Measurements from ENCODE around the gene GPLD1.

Gene GPLD1

DNA sequence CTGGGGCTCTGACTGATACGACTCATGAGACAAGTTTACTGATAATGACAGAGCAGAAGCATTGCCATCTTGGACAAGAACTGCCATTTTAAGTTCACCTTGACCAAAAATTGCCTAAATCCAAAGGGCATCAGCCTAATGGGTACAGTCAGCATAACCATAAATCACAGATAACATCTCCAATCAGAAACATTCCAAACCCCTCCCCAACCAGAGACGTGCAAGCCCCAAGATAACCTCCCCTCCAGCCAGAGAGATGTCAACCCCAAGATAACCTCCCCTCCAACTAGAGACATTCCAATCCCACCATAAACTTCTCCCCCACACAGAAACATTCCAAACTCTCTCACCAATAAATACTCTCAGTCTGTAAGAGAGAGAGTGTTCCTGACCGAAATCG lies 10.5 kb downstream of the GPLD1 start:
- DNase-seq (ENCODE audit: low read depth): no peak
- TF ChIP-seq, protein P1, sequence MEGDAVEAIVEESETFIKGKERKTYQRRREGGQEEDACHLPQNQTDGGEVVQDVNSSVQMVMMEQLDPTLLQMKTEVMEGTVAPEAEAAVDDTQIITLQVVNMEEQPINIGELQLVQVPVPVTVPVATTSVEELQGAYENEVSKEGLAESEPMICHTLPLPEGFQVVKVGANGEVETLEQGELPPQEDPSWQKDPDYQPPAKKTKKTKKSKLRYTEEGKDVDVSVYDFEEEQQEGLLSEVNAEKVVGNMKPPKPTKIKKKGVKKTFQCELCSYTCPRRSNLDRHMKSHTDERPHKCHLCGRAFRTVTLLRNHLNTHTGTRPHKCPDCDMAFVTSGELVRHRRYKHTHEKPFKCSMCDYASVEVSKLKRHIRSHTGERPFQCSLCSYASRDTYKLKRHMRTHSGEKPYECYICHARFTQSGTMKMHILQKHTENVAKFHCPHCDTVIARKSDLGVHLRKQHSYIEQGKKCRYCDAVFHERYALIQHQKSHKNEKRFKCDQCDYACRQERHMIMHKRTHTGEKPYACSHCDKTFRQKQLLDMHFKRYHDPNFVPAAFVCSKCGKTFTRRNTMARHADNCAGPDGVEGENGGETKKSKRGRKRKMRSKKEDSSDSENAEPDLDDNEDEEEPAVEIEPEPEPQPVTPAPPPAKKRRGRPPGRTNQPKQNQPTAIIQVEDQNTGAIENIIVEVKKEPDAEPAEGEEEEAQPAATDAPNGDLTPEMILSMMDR (conservative IDR thresholded peaks at IDR 0.05; ENCODE audit: control insufficient read depth, insufficient read depth, low read depth, low read length): no peak
- no peak overlapping the region for H3K4me3 ChIP-seq (ENCODE audit: control insufficient read depth, low read depth, low read length)

DNA sequence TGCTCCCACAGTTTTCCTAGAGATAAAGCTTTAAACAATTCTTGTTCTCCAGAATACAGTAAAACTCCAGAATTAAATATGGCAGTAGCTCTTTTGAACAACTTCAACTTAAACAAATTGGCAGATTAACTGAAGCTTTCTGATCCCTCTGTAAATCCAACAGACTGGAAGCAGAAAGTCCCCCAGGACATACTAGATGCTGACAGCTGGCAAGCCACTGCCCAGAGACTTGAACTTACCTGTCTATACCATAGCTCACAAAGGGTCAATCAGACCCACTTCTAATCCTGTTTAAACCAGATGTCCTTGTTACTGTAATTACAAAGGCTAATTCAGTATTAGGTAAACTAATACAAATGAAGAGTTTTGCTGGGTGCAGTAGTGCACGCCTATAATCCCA lies 12.3 kb downstream of the GPLD1 start:
- TF ChIP-seq, protein P1 (conservative IDR thresholded peaks at IDR 0.05; ENCODE audit: control insufficient read depth, insufficient read depth, low read depth, low read length): no peak
- H3K4me3 ChIP-seq (ENCODE audit: control insufficient read depth, low read depth, low read length): no peak overlapping the region

DNA sequence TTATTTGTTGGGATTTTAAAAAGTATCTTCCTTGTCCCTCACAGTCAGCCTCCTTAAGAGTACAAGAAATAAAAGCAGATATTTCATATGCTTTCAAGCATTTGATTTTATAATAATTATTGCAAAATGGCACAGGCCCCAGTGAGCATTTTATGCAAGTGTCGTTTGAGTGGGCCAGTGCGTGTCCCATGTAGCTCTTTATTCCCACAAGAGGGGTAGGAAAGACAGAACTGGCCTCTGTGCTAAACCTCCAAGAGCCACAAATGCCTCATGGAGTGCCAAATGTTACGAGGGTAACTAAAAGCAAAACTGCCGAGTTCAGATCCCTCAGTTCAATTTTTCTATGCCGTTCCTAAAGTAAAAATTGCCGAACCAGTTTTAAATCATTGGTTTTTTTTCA lies 12.7 kb downstream of the GPLD1 start:
- no peak for DNase-seq (ENCODE audit: low read depth)
- no peak overlapping the region for H3K4me3 ChIP-seq (ENCODE audit: control insufficient read depth, low read depth, low read length)
- TF ChIP-seq, protein P1 (conservative IDR thresholded peaks at IDR 0.05; ENCODE audit: control insufficient read depth, insufficient read depth, low read depth, low read length): no peak

More for the DNA sequence above, 12.3 kb downstream of the GPLD1 start:
- DNase-seq (ENCODE audit: low read depth): no peak

DNA sequence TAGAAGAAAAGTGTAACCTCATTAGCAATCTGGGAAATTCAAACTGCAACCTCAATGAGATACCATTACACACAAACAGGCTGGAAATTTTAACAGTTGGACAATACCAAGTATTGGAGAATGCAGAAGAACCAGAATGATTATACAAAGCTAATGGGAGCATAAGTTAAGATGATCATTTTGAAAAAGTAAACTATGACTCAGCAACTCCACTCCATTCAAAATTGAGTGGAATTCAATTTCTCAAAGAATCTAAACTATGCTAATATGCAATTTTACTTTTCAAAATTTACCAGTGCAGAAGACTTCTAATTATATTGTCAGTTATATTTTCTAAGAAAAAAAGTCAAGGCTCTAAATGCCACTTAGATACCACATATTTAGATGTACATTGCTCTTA lies 17.2 kb downstream of the GPLD1 start:
- H3K4me3 ChIP-seq (ENCODE audit: control insufficient read depth, low read depth, low read length): no peak overlapping the region
- TF ChIP-seq, protein P1 (conservative IDR thresholded peaks at IDR 0.05; ENCODE audit: control insufficient read depth, insufficient read depth, low read depth, low read length): no peak
- DNase-seq (ENCODE audit: low read depth): no peak

- no peak for DNase-seq (ENCODE audit: low read depth)
- no peak overlapping the region for H3K4me3 ChIP-seq (ENCODE audit: control insufficient read depth, low read depth, low read length)
- TF ChIP-seq, protein P1 (conservative IDR thresholded peaks at IDR 0.05; ENCODE audit: control insufficient read depth, insufficient read depth, low read depth, low read length): no peak
These were observed 19.6 kb downstream of the GPLD1 start for GRCh38 chr6:24469811-24470210.

- no peak overlapping the region for H3K4me3 ChIP-seq (ENCODE audit: control insufficient read depth, low read depth, low read length)
- no peak for DNase-seq (ENCODE audit: low read depth)
- TF ChIP-seq, protein P1 (conservative IDR thresholded peaks at IDR 0.05; ENCODE audit: control insufficient read depth, insufficient read depth, low read depth, low read length): no peak
These were observed 24.9 kb downstream of the GPLD1 start for GRCh38 chr6:24464253-24465038.

Measured in fibroblast of mammary gland (primary cell).